GM18858 (cell line): Measurements from ENCODE around the gene CST4.
"Not testable (repeated sequence)": the region's sequence is repeated elsewhere in the genome, so short reads cannot be mapped to it uniquely, and the experiment has no call there.

Source experiments
- ATAC-seq: cut with Tn5 transposase; IDR thresholded peaks from one replicate; pipeline ENCODE4 v1.9.1; 2021; ENCODE audit not compliant: unreplicated experiment

The CST4 gene

DNA sequence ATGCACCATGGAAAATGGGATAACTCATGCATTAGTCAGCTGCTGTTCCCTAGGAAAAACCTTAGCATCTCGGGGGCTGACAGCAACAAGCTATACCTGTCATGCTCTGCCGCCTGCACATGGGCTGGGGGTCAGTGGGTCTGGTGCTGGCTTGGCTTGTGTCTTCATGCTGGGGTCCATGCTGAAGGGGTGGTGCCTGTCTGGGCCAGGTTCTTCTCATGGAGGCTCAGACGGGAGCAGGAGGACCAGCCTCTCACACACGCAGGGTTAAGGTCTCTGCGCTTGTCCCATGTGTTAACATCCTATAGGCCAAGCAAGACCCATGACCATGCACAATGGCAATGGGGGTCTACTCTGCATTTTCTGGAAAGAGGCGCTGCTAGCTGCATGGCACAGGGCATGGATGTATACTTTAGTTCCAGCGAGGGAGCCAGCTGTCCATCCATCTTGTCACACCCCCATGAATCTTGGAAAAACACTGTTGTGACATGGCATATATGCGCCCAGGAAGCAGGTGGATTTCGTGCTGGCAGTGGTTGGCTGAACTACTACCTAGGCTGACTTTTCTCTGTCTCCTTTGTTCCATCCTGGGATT lies 26.5 kb downstream of the CST4 start:
- ATAC-seq: no peak

DNA sequence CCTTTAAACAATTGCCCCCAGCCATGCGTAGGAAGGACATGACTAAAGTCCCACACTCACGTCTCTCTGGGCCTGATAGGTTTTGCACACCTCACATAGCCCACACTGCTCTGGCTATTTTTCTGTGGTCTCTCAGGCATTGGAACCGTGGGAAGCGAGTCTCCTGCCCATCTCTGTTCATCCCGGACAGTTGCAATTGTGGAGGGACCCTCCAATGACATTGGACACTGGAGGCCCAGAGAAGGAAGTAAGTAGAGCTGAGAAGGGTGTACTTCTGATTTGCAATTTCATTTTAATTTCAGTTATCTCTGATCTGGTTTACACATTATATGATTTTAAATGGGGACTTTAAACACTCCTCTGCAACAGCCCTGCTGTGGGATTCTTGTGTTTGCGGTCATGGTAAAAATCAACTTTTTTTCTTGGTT lies 27.8 kb downstream of the CST4 start:
- no peak for ATAC-seq

DNA sequence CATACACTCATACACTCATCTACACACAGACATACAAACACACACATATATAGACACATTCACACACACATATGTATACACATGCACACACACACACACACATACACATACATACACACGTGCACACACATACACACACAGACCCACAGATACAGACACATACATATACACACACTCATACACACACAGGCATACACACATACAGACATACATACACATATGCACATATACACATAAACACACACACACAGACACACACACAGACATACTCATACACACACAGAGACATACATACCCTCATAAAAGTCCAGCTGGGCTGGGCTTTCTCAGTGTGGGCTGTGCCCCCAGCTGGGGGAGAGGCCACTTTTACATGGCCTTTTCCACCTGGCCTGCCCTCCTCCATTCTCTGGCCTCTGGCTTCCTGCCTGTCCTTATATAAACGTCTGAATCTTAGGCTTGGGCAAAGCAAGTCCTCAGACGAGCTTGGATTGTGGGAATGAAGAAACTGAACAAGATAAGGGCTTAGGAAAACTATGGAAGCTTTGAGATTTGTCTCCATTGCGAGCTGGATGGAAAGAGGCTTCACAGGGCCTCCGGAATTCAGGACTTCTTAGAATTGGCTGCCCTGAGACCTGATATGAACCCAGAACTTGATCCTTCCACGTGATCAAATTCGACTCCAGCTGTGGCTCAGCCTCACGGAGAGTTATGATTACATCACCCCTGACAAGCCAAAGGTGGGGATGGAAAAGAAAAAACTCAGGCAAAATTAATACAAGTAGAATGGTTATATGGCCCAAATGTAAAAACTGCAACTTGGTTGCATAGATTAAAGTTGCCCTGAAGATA lies 28.6 kb downstream of the CST4 start:
- no peak for ATAC-seq

DNA sequence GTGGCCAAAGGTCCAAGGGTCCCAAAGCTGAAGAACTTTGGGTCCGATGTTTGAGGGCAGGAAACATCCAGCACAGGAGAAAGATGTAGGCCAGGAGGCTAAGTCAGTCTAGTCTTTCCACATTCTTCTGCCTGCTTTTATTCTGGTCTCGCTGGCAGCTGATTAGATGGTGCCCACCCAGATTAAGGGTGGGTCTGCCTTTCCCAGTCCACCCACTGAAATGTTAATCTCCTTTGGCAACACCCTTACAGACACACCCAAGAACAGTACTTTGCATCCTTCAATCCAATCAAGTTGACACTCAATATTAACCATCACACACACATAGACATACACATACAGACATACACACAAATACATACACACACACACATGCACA lies 29.2 kb downstream of the CST4 start:
- ATAC-seq: not testable (repeated sequence)

DNA sequence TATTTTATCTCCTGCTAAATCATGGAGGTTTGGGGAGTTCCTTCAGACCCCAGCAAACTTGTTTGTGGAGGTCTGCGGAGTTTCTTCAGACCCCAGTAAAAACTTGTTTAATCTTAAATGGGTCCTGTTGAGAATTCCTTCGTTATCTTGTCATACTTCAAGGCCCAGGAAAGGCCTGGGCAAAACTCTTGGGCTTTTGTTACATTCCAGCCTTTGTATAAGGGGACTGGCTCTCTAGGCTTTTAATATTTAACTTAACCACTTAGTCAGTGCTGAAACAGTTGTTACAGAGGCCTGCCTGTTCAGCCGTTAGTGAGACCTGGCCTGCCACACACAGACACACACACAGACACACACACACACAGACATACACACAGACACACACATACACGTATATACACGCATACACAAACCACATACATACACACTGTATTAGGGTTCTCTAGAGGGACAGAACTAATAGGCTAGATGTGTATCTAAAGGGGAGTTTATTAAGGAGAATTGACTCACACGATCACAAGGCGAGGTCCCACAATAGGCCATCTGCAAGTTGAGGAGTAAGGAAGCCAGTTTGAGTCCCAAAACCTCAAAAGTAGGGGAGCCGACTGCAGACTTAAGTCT lies 29.7 kb downstream of the CST4 start:
- no peak for ATAC-seq

DNA sequence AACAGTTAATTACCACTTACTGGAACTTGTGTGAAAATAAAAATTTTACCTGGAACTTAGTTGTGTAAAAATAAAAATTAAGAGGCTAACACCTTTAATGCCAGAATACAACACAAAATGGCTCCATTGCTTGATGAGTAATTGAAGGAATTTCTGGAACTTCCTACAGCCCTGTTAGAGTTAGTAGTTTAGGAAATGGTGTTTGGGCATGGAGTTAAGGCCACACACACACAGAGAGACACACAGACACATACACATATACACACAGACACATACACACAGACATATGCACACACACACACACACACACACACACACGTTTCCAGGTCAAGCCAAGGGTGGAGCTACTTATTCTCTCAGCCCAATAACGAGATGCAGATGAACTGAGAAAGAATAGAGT lies 30.5 kb downstream of the CST4 start:
- no peak for ATAC-seq

DNA sequence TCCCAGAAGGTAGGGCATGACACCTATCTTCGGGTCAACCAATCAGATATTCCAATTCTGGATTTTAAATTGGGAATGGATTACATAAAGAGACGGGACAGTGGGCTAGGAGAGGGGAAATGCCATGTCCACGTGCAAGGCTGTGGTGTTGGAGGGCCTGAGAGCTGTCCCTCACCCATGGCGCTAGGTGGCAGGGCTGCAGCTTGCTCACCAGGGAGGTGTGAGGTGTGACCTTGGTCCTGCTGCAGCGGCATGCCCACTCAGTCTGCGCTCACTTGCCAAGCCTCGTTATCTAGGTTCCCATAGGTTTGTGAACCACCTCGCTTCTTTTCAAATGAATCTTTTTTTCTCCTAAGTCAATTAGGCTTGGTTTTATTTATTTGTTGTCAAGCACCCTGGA lies 31.6 kb downstream of the CST4 start:
- ATAC-seq: no peak

DNA sequence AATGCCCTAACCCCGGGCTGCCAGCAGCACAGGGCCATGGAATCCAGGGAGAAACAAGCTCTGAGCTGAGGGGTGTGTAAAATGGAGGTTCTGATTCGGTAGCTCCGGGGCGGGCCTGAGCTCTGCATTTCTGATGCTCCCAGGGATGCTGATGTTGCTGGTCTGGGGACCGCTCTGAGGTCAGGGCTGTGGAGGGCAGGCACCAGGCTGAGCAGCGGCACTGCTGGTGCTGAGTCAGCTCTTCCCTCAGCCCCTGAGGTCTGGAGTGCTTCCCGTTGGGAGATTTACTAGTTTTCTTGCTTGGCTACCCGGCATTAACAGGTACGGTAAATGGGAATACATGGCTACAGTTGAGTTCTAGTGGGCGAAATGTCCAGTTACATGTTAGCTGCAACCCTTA lies 32.5 kb downstream of the CST4 start:
- no peak for ATAC-seq

DNA sequence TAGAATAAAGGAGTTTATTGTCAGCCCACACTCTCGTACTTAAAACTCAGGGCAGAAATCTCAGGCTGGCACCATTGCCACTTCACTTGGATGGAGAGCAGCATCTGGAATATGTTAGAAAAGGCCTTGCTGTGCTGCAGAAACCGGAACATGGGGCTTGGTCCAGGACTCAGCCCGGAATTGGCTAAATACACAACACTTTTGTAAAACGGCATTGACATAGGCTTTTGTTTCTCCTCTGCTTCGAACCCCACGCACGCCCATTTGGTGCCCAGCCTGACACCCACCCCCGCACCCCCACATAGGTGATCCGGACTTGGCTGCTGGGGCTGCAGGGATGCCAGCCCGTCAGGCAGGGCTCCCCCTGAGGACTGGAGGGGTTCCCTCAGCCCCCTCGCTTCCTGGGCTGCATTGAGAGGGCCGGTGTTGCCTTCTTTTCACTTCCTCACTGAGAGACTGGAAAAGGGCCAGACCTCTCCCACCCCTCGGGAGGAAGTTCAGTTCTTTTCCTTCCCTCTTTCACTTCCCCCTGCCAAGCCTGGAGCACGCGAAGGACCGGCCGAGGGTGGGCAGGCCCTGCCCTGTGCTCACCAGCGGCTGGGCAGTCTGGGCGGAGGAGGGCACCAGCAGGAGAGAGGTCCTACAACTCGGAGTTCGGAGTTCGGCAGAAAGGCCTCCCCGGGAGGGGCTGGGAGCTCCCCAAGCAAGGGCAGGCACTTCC lies 33.2 kb downstream of the CST4 start:
- no peak for ATAC-seq

DNA sequence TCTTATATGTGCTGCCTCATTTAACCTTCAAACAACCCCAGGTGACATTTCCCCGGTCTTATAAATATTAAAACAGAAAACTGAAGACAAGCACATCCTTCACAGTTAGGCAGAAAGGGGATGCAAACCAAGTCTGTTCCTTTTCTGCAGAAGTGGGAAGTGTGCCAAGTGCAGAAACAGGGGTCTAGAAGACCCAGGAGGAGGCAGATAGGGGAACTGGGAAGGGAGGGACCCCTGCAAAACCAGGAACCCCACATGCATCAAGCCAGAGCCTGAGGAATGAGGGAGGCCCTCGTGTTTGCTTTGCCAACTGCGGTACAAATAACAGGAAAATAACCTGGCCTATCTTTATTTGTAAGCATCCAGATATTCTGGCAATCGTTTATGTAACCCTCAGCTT lies 34.1 kb downstream of the CST4 start:
- ATAC-seq: no peak

DNA sequence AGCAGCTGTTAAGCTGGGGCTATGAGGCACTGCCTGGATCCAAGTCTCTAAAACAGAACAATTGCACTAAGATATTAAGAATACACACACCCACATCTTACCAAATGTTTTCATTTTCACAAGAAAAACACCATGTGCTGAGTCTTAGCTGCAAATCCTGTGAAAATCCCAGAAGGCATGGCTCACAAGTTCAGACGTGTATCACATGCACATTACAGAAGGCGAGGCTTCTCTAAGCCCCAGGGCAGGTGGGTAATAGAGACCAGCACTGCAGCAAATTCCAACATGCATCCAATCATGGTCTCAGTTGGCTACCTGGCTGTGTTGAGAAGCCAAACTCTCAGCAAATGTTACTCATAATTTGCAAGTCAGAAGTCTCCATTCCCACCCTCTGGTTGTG lies 34.8 kb downstream of the CST4 start:
- no peak for ATAC-seq

DNA sequence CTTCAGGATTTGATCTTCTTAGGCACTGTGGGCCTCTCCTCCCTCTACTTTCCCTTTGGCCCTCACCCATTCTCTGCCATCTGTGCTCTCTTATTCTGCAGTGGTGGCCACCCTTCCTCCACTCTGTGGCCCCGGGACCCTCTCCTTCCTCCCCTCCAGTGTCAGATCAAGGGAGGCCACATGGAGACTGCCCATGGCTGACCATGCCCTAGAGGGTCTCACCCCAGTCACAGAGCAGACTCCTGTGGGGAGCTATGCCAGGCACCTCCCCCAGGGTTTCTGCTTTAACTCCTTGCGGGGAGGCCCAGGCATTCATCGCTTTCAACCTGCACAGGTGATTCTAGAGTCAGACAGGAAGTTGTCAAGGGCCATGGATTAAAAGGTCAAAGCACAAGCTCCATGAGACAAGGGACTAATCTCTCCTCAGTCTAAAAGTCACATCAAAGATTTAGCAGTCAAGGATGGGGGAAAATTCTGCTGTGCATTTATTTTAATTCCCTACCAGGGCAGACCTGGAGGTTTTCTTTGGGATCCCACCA lies 35.4 kb downstream of the CST4 start:
- no peak for ATAC-seq

DNA sequence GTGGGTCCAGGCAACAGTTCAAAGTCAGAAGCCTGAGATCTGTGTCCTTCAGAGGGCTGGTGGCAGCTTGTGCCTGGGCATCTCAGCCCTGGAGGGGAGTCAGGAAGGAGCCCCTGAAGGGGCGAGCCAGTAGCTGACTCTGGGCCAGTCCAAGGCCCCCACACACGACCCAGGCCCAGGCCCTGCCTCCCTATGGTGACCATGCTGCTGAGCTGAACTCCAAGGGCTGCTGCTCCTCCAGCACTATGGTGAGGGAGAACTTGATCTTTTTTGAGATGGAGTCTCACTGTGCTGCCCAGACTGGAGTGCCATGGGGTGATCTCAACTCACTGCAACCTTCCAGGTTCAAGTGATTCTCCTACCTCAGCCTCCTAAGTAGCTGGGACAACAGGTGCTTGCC lies 35.9 kb downstream of the CST4 start:
- no peak for ATAC-seq

DNA sequence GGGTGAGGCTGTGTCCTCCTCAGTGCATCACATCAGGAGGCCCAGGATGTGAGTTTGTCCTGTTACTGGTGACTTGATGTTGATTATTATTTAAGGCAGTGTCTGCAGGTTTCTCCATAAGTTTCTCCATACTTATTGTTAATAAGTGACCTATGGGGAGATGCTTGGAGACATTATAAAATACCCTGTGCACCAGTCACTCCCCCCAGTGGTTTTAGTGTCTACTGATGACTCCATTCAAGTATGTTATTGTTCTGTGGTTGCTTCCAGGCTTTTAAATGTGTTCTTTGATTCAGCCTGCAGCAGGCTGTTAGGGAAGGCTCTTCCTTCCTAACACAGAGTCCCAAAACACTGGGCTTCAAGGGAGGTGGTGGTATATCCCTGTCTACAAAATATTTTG lies 36.5 kb downstream of the CST4 start:
- no peak for ATAC-seq

DNA sequence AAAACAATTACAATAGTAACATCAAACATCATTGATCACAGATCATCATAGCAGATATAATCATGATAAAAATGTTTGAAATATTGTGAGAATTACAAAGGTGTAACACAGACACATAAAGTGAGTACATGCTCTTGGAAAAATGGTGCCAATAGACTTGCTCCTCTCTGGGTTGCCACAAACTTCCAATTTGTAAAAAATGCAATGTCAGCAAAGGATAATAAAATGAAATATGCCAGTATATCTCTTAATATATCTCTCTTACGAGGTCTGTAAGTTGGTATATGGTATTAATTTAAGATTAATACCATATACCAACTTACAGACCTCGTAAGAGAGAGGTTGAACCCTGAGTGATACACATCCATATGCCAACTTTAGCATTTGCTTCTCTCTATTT lies 37.7 kb downstream of the CST4 start:
- no peak for ATAC-seq

DNA sequence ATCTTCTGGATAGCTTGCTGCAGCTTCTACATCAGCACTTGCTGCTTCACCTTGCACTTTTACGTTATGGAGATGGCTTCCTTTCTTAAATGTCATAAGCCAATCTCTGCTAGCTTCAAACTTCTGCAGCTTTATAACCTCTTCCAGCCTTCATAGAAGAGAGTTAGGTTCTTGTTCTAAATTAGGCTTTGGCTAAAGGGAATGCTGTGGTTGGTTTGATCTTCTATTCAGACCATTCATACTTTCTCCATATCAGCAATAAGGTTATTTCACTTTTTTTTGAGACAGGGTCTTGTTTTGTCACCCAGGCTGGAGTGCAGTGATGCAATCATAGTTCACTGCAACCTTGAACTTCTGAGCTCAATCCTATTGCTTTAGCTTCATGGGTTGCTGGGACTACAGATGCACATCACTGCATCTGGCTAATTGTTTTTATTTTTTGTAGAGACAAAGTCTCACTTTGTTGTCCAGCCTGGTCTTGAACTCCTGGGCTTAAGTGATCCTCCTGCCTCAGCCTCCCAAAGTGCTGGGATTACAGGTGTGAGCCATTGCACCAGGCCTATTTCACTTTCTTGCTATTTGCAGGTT lies 38.9 kb downstream of the CST4 start:
- no peak for ATAC-seq

DNA sequence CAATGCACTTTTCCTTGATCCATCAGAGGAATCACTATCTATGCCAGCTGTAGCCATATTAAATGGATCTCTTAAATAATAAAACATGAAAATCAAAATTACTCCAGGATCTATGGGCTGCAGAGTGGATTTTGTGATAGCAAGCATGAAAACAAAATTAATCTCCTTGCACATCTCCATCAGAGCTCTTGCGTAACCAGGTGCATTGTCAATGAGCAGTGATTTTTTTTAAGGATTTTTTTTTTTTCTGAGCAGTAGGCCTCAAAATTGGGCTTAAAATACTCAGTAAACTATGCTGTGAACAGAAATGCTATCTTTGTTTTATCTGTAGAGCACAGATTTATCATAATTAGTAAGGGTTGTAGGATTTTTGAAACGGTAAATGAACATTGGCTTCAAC lies 39.6 kb downstream of the CST4 start:
- ATAC-seq: no peak

DNA sequence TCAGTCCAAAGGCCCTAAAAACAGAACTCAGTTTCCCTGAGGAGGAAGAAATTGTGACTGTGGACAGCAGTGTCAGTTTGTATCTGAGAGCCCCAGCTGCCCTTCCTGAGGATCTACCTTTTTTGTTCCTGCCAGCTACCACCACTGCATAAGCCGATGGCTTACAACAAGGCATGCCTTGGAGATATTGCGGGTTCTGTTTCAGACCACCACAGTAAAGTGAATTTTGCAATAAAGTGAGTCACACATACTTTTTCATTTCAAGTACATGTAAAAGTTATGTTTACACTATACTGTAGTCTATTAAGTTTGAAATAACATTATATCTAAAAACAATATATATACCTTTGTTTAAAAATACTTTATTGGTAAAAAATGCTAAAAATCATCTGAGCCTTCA lies 41.5 kb downstream of the CST4 start:
- no peak for ATAC-seq

DNA sequence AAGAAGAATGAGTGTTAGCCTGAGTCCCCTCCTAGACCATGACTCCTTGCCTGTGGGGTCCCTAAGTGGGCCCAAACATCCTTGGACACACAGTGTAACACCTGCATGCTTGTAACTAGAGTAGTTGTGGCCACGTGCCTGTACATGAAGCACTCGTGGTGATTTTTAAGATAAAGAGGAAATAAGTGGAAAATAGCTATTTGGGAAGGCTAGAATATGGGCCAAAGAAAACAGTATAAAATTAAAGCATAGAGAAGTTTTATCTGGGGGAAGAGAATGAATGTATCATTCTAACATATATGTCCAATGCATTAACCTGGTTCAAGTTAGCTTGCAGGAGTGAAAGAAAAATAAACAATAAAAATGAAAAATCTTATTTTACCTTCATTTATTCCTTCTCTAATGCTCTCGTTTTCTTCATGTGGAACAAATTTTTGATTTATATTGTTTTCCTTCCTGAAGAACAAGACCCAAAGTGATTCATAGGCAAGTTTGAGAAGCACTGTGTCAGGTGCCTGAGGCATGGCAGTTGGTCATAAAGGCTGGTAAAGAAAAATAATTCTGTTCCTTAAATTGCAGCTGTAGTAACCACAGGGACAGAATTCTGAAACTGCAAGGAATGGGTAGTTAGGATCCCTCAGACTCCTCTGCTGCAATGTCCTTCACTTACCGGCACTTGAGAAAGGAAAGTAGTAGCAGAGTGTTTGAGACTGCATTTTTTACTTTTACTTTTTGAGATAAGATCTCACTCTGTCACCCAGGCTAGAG lies 42.5 kb downstream of the CST4 start:
- no peak for ATAC-seq

DNA sequence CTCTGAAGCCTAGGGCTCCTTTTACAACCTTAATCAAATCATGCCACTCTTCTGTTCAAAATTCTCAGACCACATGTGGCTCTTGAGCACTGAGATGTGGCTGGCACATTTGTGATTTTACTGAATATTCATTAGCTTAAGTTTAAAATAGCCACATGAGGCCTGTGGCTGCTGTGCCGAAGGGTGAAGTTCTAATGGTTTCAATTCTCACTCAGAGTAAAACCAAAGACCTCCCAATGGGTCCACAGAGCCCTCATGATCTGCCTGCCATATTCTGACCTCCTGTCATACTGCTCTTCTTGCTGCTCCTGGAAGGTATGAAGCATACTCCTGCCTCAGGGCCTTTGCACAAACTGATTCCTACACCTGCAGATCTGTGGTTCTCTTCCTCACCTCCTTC lies 43.3 kb downstream of the CST4 start:
- no peak for ATAC-seq
